Spleen (tissue), 11 donors: ENCODE data around the gene VSIG2. TPM values are rescaled to one million over a fixed set of nuclear protein-coding genes. Genes with fewer than 3 reads are reported as not detected.

Source experiments
- DNase-seq: peaks from one replicate; pipeline ENCODE4 v3.0.0-alpha.2; 2020
- H3K27ac ChIP-seq, 8 donors: fragments of 200-600 bp; sonication (generic) in 7 of 8; 1 replicate in 4 of 8; 2 replicates in 4 of 8; pipeline versions ENCODE4 v1.5.0 to v1.8.0; 2016 to 2021; ENCODE audit warnings: inconsistent platforms in 4 of 8, mild to moderate bottlenecking in 4 of 8, moderate library complexity in 1 of 8
- H3K27me3 ChIP-seq, 7 donors: fragments of 200-600 bp; sonication (generic) in 6 of 7; replicated peaks in 1 of 7; 1 replicate in 4 of 7; 2 replicates in 3 of 7; pipeline versions ENCODE4 v1.5.0 to v1.8.0; 2016 to 2021; ENCODE audit warnings: inconsistent platforms in 3 of 7, mild to moderate bottlenecking in 1 of 7
- H3K36me3 ChIP-seq, 6 donors: fragments of 200-600 bp; sonication (generic) in 5 of 6; 1 replicate in 4 of 6; 2 replicates in 2 of 6; pipeline versions ENCODE4 v1.5.0 to v1.8.0; 2016 to 2021; ENCODE audit warnings: inconsistent platforms in 2 of 6
- H3K4me1 ChIP-seq, 6 donors: fragments of 200-600 bp; sonication (generic) in 5 of 6; 1 replicate in 3 of 6; 2 replicates in 3 of 6; pipeline versions ENCODE4 v1.5.0 to v1.8.0; 2016 to 2021; ENCODE audit warnings: inconsistent platforms in 3 of 6
- H3K4me3 ChIP-seq, 8 donors: fragments of 200-600 bp; sonication (generic) in 7 of 8; 1 replicate in 4 of 8; 2 replicates in 4 of 8; pipeline versions ENCODE4 v1.5.0 to v1.8.0; 2016 to 2021; ENCODE audit warnings: inconsistent platforms in 4 of 8, mild to moderate bottlenecking in 4 of 8, moderate library complexity in 2 of 8
- H3K9me3 ChIP-seq, 8 donors: fragments of 200-600 bp; sonication (generic) in 7 of 8; 1 replicate in 4 of 8; 2 replicates in 4 of 8; pipeline versions ENCODE4 v1.5.0 to v1.8.0; 2016 to 2021; ENCODE audit warnings: inconsistent platforms in 4 of 8
- CTCF ChIP-seq, 11 experiments: fragments of 200-600 bp in 7 of 11; fragments of 450-650 bp in 4 of 11; sonication (generic) in 4 of 11; IDR thresholded peaks in 8 of 11; conservative IDR thresholded peaks in 3 of 11; 1 replicate in 7 of 11; 2 replicates in 4 of 11; pipeline versions ENCODE4 v1.4.0 to v1.8.0; 2016 to 2021; ENCODE audit warnings: antibody characterized with exemption in 11 of 11, inconsistent platforms in 4 of 11, mild to moderate bottlenecking in 1 of 11
- POLR2A ChIP-seq, 3 donors: fragments of 450-650 bp; IDR thresholded peaks; one replicate each; pipeline ENCODE4 v1.5.1; 2017; ENCODE audit warnings: antibody characterized with exemption in 3 of 3, mild to moderate bottlenecking in 1 of 3
- POLR2AphosphoS5 ChIP-seq, 3 donors: sonication (generic); formaldehyde crosslinking; IDR thresholded peaks; one replicate each; pipeline ENCODE4 v1.5.1; 2017; ENCODE audit warnings: antibody characterized with exemption in 3 of 3
- WGBS, 5 donors: extraction: QIAGEN DNeasy Blood & Tissue Kit in 3 of 5; methylation state at CpG; one replicate each; pipeline versions ENCODE4 v1.1.5 to v1.1.7; 2013 to 2018; 5-methylcytosine and 5-hydroxymethylcytosine counted together
- intact Hi-C: fragments of 100-400 bp; cut with DNase I; formaldehyde crosslinking; loops from one replicate; pipeline ENCODE4 v1.15.0; 2023; ENCODE audit warnings: low total_unique reads
- polyA plus RNA-seq, 3 donors: library from polyadenylated mRNA; stranded (reverse); fragments of 200-250 nt; gene quantifications; one replicate each; pipeline ENCODE4 v1.2.1, GENCODE V29; 2013
- total RNA-seq, 7 donors: library from RNA; depleted of rRNA in 3 of 7; stranded (reverse); fragments of >200 nt in 3 of 7; fragmentation: NEBNext Ultra II Directional in 4 of 7; extraction: Animal tissue kit (Norgen Biotek cat#: 25700) in 4 of 7; gene quantifications; one replicate each; pipeline versions ENCODE4 v1.1.0 to v1.2.1, GENCODE V29; 2016 to 2021
- donor health status: healthy with polysubstance abuse.
- donor health status: DM: no; HTN: no; CAD: no; lungs with moderate emphysema.
- donor health status: DM: no; HTN: no; CAD: no.
- donor health status: Bipolar disorder and iron deficiency.
- donor health status: healthy.
- donor health status: DM: no; HTN: no; CAD: no.
- donor health status: DM: yes; HTN: yes; CAD: no.

VSIG2 gene
- total and polyA plus RNA-seq, 10 donors: 0.43 to 2.1 (median 1.2) TPM; not detected in 3

DNA sequence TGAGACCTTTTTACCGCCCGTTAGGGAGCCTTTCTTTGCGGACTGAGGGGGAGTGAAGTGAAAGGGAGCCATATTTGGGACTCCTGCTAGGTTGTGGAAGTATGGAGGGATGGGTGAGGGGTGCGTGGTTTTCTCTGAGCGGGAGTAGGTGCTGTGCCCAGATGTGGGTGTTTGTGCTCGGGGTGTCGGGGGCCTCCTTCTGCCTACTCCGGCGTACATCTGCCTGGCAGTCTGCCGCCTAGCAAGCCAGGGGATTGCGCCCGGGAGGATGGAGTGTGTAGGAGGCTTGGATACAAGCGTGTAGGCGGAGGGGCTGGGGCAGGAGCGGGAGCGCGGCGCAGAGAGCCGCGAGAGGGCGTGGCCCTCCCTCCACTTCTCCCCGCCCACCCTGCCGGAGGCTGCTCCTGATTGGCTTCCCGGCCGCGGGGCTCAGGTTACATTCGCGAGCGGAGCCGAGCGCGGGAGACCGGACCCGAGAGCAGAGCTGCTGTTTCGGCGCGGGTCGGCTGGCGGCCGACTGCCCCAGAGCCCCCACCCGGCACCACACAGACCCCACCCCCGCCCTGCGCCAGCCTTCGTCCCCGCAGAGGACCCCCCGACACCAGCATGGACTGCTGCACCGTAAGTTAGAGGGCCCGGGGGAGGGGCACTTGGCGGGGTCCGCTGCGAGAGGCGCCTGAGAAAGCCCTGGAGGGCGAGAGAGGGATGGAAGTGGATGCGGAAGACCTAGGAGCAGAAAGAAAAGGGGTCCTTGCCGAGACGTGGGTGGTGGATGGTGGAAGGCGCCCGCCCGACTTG lies 12.4 kb downstream of the VSIG2 start, which contains the start of gene NRGN:
Gene NRGN, plus strand, starts transcription at position 464 of the 798 bp plus-strand sequence. Its CDS starts 143 bp downstream, at position 607.
- peaks cover 0 to 31% (median 0%) of the 10 kb centered on the region in 7 donors for H3K27me3 ChIP-seq
- no peaks in the 10 kb centered on the region for H3K9me3 ChIP-seq
- peak within 1 kb of the TSS; percentile 51 to 79 (median 61) for H3K4me3 ChIP-seq
- peaks cover 9 to 43% (median 18%) of the 10 kb centered on the region in 6 donors for H3K4me1 ChIP-seq
- TF ChIP-seq CTCF (IDR thresholded peaks at IDR 0.05 in 8 of 11, conservative IDR thresholded peaks at IDR 0.05 in 3 of 11): peak in 2 of 11 experiments; percentile 17 to 23
- TF ChIP-seq POLR2A (IDR thresholded peaks at IDR 0.05): no peak
- peak in 2 of 3 donors; percentile 68 to 71 for TF ChIP-seq POLR2AphosphoS5 (IDR thresholded peaks at IDR 0.05)
- whole genome bisulfite sequencing, 5 donors: 1 to 4% (median 2%) methylated on average over 32 to 59 of the region's 59 CpGs
- intact Hi-C loops: no loop called here
- peak; percentile 96 for DNase-seq
- peak within 1 kb of the TSS in 4 of 8 donors; percentile 32 to 73 (median 52) for H3K27ac ChIP-seq
- no peaks in the 10 kb centered on the region for H3K36me3 ChIP-seq

GRCh38 chr11:124738713-124739478 lies 13.2 kb downstream of the VSIG2 start:
- Histone ChIP-seq H3K27ac (peak overlapping the region in 1 of 8 donors; percentile 73), H3K9me3 (no peaks in the 10 kb centered on the region), H3K27me3 (peaks cover 0 to 31% (median 0%) of the 10 kb centered on the region in 7 donors), H3K4me1 (peaks cover 9 to 43% (median 18%) of the 10 kb centered on the region in 6 donors), H3K4me3 (peak overlapping the region in 3 of 8 donors; percentile 59 to 79 (median 62)), H3K36me3 (no peaks in the 10 kb centered on the region)
- 86 to 90% (median 88%) methylated on average over 21 of the region's 21 CpGs for WGBS, 5 donors
- TF ChIP-seq POLR2AphosphoS5 (IDR thresholded peaks at IDR 0.05) (no peak), CTCF (IDR thresholded peaks at IDR 0.05 in 8 of 11, conservative IDR thresholded peaks at IDR 0.05 in 3 of 11) (no peak), POLR2A (IDR thresholded peaks at IDR 0.05) (no peak)
- intact Hi-C loops: no loop called here
- DNase-seq: peak; percentile 72

GRCh38 chr11:124737638-124738305 lies 14.3 kb downstream of the VSIG2 start:
- Histone ChIP-seq H3K36me3 (no peaks in the 10 kb centered on the region), H3K4me3 (no peak overlapping the region), H3K27ac (no peak overlapping the region), H3K4me1 (peaks cover 9 to 43% (median 18%) of the 10 kb centered on the region in 6 donors), H3K9me3 (no peaks in the 10 kb centered on the region), H3K27me3 (peaks cover 0 to 31% (median 0%) of the 10 kb centered on the region in 7 donors)
- 79 to 92% (median 87%) methylated on average over 7 of the region's 7 CpGs for WGBS, 5 donors
- intact Hi-C loops: no loop called here
- DNase-seq: no peak
- TF ChIP-seq POLR2AphosphoS5 (IDR thresholded peaks at IDR 0.05): no peak

DNA sequence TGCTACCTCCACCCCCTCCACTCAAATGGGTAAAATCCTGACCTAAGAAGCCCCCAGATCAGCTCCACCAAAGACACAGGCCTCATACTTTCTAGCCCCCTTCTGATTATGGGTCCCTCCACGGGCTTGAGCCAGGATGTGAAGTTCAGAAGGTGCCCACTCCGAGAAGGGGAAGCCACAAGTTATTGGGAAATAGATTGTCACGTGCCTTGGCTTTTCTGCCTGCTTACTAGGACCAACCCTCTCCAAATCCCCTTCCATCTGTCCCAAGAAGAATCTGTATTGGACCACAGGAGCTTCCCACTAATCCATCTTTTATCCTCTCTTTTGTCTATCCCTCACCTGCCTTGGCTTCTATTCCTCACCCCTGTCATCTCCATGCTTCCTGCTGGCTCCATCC lies 15.3 kb downstream of the VSIG2 start:
- H3K4me3 ChIP-seq: no peak overlapping the region
- intact Hi-C loops: no loop called here
- H3K4me1 ChIP-seq: peaks cover 9 to 51% (median 18%) of the 10 kb centered on the region in 6 donors
- WGBS, 5 donors: 5 to 26% (median 14%) methylated on average over 3 of the region's 3 CpGs
- no peak for DNase-seq
- H3K27me3 ChIP-seq: peaks cover 0 to 26% (median 0%) of the 10 kb centered on the region in 7 donors
- no peaks in the 10 kb centered on the region for H3K36me3 ChIP-seq
- H3K9me3 ChIP-seq: no peaks in the 10 kb centered on the region
- TF ChIP-seq CTCF (IDR thresholded peaks at IDR 0.05 in 8 of 11, conservative IDR thresholded peaks at IDR 0.05 in 3 of 11) (no peak), POLR2A (IDR thresholded peaks at IDR 0.05) (no peak), POLR2AphosphoS5 (IDR thresholded peaks at IDR 0.05) (no peak)
- no peak overlapping the region for H3K27ac ChIP-seq
